ENCODE measurements around the gene ERC2. TPM values are rescaled to one million over a fixed set of nuclear protein-coding genes. Genes with fewer than 3 reads are reported as not detected.
"Not testable (repeated sequence)": the region's sequence is repeated elsewhere in the genome, so short reads cannot be mapped to it uniquely, and the experiment has no call there.

The ERC2 gene
- total RNA-seq, 2 donors from 2014 or later = 1.2 TPM; not detected in 1

DNA sequence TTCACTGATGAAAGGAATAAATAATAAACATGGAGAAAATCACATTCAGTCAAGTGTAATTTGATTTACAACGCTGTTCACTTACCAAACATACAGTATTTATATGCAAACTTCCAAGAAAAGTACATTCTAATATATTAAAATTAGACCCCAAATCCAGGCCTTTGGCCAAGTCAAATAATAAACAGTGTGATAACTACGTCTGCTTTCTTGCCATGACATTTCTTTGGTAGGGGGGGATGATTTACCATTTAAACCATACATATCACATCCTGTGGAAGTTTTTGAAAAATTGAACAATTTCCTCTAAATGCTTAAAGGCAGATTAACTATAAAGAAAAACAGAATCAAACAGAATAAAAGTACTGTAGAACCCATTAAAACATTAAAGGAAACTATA, 613.0 kb downstream of the ERC2 start:
- H3K4me3 ChIP-seq = no peak overlapping the region
- no peak overlapping the region for H3K27ac ChIP-seq
- no peaks in the 10 kb centered on the region for H3K9me3 ChIP-seq
- TF ChIP-seq CTCF (IDR thresholded peaks at IDR 0.05) = no peak
- no peaks in the 10 kb centered on the region for H3K27me3 ChIP-seq (replicated peaks; ENCODE audit: insufficient read depth)
- DNase-seq (ENCODE audit: low spot score) (no peak), ATAC-seq (ENCODE audit: insufficient number of reproducible peaks, low FRiP score, low read depth) (no peak)
- H3K36me3 ChIP-seq = no peaks in the 10 kb centered on the region
- no peaks in the 10 kb centered on the region for H3K4me1 ChIP-seq (ENCODE audit: control insufficient read depth in 1 of 2, low read depth in 2 of 2)

- no peaks in the 10 kb centered on the region for H3K27me3 ChIP-seq (replicated peaks; ENCODE audit: insufficient read depth)
- no peak for ATAC-seq (ENCODE audit: insufficient number of reproducible peaks, low FRiP score, low read depth)
- no peak overlapping the region for H3K4me3 ChIP-seq
- H3K27ac ChIP-seq = no peak overlapping the region
- H3K9me3 ChIP-seq = no peaks in the 10 kb centered on the region
- no peak for DNase-seq (ENCODE audit: low spot score)
- H3K4me1 ChIP-seq (ENCODE audit: control insufficient read depth in 1 of 2, low read depth in 2 of 2) = no peaks in the 10 kb centered on the region
- no peak for TF ChIP-seq CTCF (IDR thresholded peaks at IDR 0.05)
- H3K36me3 ChIP-seq = no peaks in the 10 kb centered on the region
These were observed 613.8 kb downstream of the ERC2 start for GRCh38 chr3:55854494-55854893.

GRCh38 chr3:55852326-55852725, 615.9 kb downstream of the ERC2 start:
- Histone ChIP-seq H3K36me3 (no peaks in the 10 kb centered on the region), H3K9me3 (no peaks in the 10 kb centered on the region), H3K4me3 (no peak overlapping the region), H3K4me1 (ENCODE audit: control insufficient read depth in 1 of 2, low read depth in 2 of 2) (no peaks in the 10 kb centered on the region), H3K27me3 (replicated peaks; ENCODE audit: insufficient read depth) (no peaks in the 10 kb centered on the region), H3K27ac (no peak overlapping the region)
- DNase-seq (ENCODE audit: low spot score) (no peak), ATAC-seq (ENCODE audit: insufficient number of reproducible peaks, low FRiP score, low read depth) (no peak)
- no peak for TF ChIP-seq CTCF (IDR thresholded peaks at IDR 0.05)

- Histone ChIP-seq H3K27ac (no peak overlapping the region), H3K4me1 (ENCODE audit: control insufficient read depth in 1 of 2, low read depth in 2 of 2) (no peaks in the 10 kb centered on the region), H3K27me3 (replicated peaks; ENCODE audit: insufficient read depth) (no peaks in the 10 kb centered on the region), H3K36me3 (no peaks in the 10 kb centered on the region), H3K9me3 (no peaks in the 10 kb centered on the region), H3K4me3 (no peak overlapping the region)
- no peak for ATAC-seq (ENCODE audit: insufficient number of reproducible peaks, low FRiP score, low read depth)
- DNase-seq (ENCODE audit: low spot score) = no peak
- no peak for TF ChIP-seq CTCF (IDR thresholded peaks at IDR 0.05)
These were observed 626.1 kb downstream of the ERC2 start for GRCh38 chr3:55842204-55842603.

DNA sequence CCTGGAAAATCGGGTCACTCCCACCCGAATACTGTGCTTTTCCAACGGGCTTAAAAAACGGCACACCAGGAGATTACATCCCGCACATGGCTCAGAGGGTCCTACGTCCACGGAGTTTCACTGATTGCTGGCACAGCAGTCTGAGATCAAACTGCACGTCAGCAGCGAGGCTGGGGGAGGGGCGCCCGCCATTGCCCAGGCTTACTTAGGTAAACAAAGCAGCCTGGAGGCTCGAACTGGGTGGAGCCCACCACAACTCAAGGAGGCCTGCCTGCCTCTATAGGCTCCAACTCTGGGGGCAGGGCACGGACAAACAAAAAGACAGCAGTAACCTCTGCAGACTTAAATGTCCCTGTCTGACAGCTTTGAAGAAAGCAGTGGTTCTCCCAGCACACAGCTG, 636.4 kb downstream of the ERC2 start:
- H3K27ac ChIP-seq; H3K9me3 ChIP-seq; H3K36me3 ChIP-seq; H3K27me3 ChIP-seq (replicated peaks; ENCODE audit: insufficient read depth); H3K4me1 ChIP-seq (ENCODE audit: control insufficient read depth in 1 of 2, low read depth in 2 of 2); H3K4me3 ChIP-seq; DNase-seq (ENCODE audit: low spot score); ATAC-seq (ENCODE audit: insufficient number of reproducible peaks, low FRiP score, low read depth): not testable (repeated sequence)

GRCh38 chr3:55828712-55829111, 639.6 kb downstream of the ERC2 start:
- Histone ChIP-seq H3K27me3 (replicated peaks; ENCODE audit: insufficient read depth) (no peaks in the 10 kb centered on the region), H3K36me3 (no peaks in the 10 kb centered on the region), H3K9me3 (no peaks in the 10 kb centered on the region), H3K27ac (no peak overlapping the region), H3K4me1 (ENCODE audit: control insufficient read depth in 1 of 2, low read depth in 2 of 2) (no peaks in the 10 kb centered on the region), H3K4me3 (no peak overlapping the region)
- ATAC-seq (ENCODE audit: insufficient number of reproducible peaks, low FRiP score, low read depth) = no peak
- TF ChIP-seq CTCF (IDR thresholded peaks at IDR 0.05) = no peak
- DNase-seq (ENCODE audit: low spot score) = no peak
